OCI-LY1 (cell line): ENCODE data around the gene ATP4A.

Experiments
- CTCF ChIP-seq: fragments of 200-600 bp; sonication (generic), shearing (Covaris generic); IDR thresholded peaks from 2 replicates; pipeline ENCODE4 v1.5.1; 2017; ENCODE audit warnings: mild to moderate bottlenecking, antibody characterized with exemption, low read length, moderate library complexity, mixed read lengths
- EZH2 ChIP-seq: fragments of 200-600 bp; sonication (generic), shearing (Covaris generic); IDR thresholded peaks from 2 replicates; pipeline ENCODE4 v1.8.0; 2017; ENCODE audit warnings: borderline replicate concordance, mixed run types, mild to moderate bottlenecking, antibody characterized with exemption, low read length, moderate library complexity, mixed read lengths

- TF ChIP-seq CTCF (no peak), EZH2 (no peak)
Observed at GRCh38 chr19:35612559-35613321, 49.3 kb upstream of the ATP4A start, which contains the start of gene HAUS5.
